GM19035 (cell line): ENCODE data around the gene HDAC4.
"Not testable (repeated sequence)": the region's sequence is repeated elsewhere in the genome, so short reads cannot be mapped to it uniquely, and the experiment has no call there.

ENCODE experiments used
- ATAC-seq: cut with Tn5 transposase; IDR thresholded peaks from one replicate; pipeline ENCODE4 v1.9.1; 2021; ENCODE audit not compliant: unreplicated experiment

The HDAC4 gene

DNA sequence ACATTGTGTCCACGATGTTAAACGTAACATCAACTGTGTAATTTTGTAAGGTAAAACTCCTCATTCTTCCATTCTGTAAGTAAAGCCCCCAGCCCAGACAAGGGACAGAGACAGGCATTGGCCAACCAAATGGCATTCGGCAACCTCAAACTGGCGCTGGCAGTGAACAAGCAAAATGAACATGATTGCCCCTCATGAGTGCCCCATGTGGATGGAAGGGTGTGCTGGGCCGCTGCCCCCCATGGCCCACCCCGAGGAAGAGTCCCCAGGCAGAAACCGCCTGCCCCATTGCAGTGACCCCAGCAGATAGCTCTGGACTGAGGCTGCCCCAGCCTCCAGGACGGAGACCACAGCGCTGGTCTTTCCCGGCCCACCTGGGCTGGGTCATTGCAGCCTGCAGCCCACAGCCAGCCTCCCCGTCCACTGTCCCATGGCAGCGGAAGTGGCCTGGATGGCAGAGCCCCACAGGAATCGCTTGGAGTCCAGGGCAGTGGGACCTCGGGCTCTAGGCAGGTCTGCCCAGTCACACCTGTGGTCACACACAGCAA is 220.2 kb downstream of the HDAC4 start:
- ATAC-seq = no peak

DNA sequence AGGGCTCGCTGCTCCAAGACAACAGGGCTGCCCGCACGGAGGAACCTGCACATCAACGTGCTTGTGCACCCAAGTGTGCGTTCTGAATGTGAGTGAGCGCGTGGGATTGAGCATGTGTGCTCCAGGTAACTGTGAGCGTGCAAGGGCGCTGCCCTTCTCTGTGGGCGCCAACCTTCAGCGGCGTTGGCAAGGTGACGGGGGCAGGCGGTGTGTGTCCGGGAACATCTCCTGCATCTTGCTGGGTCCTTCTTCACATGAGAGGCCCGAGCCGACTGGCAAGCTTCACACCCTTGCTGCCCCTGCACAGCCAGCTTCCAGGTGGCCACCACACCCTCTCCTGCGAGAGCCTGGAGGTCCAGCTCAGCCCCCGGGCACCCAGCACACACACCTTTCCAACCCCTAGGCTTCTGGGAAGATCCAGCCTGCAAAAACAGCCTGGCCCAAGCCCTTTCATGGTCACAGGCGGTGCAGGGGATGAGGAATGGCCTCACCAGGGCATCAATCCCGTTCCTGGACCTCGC is 220.9 kb downstream of the HDAC4 start:
- ATAC-seq = no peak

DNA sequence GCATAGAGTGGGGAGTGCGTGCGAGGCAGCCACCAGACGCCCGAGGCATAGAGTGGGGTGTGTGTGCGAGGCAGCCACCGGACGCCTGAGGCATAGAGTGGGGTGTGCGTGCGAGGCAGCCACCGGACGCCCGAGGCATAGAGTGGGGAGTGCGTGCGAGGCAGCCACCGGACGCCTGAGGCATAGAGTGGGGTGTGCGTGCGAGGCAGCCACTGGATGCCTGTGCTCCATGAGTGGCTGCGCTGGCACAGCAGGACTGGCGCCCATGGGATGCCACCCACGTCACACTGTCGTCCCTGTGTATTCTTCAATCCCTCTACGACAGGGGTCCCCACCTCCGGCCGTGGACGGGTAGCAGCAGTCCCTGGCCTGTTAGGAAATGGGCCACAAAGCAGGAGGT is 221.9 kb downstream of the HDAC4 start:
- no peak for ATAC-seq

DNA sequence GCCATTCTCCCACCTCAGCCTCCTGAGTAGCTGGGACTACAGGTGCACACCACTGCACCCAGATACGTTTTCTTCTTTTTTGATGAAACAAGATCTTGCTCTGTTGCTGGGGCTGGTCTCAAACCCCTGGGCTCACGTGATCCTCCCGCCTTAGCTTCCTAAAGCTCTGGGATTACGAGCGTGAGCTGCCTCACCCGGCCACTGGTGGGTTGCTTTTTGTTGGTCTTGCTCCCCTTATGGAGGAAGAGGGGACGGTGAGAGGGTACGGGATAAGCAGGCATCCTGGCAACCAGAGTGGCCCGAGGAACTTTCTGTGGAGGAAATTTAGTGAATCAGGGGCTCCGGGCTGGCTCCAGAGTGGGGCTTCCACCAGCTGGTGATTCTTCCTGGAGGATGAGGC is 222.3 kb downstream of the HDAC4 start:
- ATAC-seq = no peak

DNA sequence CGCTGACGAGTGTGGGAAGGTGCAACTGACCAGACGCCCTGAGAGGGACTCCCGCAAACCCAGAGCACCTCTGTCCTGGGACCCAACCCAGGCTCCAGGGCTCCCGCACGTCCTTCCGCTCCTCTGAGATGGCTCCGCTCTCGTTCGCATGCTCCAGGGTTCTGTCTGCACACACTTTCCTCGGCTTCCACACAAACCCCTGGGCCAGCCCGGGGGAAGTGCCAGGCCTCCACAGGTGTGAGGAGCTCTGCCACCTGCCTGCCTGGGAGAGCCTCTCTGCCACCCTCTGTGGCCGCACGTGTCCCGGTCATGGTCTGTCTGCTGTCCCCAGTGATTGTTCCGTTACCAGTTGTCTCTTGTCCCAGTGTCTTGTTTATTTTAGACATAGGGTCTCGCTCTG is 222.9 kb downstream of the HDAC4 start:
- no peak for ATAC-seq

DNA sequence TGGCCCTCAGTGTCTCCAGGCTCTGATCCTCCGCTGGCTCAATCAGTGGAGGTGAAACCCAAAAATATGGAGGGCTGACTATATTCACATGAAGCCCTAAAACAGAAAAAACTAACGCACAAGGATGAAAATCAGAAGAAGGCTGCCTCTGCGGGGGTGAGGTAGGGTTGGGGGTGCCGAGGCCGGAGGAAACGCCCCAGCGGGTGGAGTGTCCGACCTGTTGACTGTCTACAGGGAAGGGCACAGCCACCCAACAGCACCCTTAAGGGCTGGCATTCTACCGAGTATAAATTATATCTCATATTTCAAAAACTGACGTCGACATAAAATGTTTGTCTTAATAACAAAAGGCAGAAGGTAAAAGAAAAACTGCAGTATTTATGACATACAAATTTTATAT is 223.5 kb downstream of the HDAC4 start:
- no peak for ATAC-seq

DNA sequence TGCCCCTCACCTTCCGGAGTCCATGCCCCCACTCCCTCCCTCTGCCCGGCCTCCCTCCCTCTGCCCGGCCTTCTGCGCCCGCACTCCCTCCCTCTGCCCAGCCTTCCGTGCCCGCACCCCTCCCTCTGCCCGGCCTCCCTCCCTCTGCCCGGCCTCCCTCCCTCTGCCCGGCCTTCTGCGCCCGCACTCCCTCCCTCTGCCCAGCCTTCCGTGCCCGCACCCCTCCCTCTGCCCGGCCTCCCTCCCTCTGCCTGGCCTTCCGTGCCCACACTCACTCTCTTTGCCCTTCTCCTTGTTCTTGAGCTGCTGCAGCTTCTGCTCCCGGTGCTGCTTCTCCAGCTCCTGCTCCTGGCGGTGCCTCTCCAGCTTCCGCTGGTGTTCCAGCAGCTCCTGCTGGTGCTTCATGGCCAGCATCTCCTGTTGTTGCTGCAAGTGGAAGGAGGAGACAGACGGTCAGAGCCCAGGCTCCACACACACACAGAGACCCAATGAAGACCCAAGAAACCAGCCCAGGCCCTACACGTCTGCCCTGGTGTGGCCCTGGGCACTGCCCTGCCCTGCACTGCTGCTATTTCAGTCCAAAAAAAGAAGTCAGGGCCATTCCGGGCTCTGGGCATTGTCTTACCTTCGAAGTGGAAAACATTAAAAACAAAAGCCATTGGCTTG is 224.5 kb downstream of the HDAC4 start:
- not testable (repeated sequence) for ATAC-seq

DNA sequence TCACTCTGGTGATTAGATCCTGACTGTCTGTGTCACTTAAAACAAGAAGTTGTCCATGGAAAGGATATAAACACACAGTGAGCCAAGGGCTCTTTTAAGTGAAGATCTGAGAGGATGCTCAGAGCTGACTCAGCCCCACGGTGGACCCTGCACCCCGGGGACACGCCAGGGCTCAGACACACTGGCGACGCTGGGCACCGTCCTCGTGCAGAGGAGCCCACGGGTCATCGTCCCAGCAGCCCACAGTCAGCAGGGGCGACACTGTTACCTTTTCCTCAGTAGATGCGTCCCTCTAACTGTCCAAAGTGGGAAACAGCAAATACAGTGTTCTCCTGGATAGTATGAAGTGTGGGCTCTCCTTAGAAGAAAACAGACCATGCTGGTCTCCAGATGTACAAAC is 225.6 kb downstream of the HDAC4 start:
- no peak for ATAC-seq

DNA sequence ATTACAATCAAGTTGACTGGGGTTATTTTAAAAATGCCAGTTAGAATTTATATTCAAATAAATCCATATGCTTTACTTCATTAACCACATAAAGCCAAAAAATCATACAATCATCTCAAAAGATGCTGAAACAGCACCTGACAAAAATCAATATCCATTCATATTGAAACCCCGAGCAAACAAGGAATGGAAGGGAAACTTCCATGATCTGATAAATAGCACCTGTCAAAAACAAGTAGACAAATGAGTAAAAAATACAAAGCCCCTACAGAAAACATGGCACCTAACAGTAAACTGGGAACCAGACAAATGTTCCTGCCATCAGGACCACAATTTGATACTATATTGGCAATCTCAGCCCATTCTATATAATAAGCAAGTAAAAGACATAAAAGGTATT is 227.5 kb downstream of the HDAC4 start:
- ATAC-seq = no peak

DNA sequence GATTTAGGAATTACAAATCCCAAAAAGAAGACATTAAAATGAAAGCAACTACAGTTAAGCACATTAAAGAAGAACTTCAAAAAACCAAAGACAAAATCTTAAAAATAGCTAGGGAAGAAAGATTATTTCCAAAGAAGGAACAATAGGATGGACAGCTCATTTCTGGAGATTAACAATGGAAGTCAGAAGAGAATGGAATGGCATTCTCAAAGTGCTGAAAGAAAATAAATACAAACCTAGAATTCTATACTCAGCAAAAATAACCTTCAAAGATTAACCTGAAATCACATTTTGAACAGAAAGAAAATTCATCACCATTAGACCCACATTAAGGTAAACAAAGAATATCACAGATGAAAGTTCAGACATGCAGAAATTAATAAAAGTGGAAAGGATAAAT is 229.2 kb downstream of the HDAC4 start:
- no peak for ATAC-seq

DNA sequence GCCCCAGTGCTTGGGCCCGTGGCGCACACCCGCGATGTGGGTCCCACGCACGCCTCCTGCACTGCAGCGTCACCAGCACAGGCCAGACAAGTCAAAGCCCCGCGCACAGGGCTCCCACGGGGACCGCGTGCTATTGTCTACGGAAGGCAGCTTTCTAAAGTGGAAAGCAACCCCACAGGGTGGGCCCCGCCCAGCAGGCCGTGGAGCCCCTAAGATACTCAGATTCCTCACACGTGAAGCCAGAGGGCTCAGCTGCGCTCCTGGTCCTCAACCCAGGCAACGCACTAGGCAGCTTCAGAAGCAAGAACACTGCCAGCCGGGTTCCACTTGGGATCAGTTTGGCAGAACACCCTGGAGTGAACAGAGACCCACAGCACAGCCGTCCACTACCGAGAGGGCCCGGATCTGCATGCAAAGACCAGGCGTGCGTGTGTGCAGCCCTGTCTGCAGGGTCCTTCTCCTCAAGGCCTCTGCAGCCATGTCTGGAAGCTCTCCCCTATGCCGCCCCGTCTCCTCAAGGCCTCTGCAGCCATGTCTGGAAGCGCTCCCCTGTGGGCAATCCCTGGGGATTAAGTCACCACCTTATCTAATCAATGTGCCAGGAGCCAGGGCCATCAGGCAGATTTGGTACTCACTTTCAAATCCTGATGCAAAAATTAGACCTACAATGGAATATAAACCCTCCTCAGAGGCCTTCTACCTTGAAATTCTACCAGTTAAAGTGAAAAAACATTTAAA is 231.3 kb downstream of the HDAC4 start:
- no peak for ATAC-seq

DNA sequence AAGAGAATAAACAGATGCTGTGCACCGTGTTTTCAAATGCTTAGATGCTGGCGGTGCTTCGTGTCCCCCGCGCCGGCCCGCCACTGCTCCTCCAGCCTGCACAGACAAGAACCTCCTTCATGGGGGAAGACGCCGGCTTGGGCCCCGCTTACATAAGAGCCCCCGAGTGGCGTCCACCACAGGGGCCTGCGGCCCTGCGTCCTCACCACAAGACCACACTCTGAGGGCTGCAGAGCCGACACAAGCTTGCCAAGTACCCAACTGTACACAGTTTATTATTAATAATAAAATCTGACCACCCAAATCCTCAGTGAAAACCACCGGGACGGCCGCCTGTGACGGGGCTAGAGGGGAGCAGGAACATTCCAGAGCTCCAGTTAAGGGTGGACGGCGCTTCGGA is 232.2 kb downstream of the HDAC4 start:
- ATAC-seq = no peak

DNA sequence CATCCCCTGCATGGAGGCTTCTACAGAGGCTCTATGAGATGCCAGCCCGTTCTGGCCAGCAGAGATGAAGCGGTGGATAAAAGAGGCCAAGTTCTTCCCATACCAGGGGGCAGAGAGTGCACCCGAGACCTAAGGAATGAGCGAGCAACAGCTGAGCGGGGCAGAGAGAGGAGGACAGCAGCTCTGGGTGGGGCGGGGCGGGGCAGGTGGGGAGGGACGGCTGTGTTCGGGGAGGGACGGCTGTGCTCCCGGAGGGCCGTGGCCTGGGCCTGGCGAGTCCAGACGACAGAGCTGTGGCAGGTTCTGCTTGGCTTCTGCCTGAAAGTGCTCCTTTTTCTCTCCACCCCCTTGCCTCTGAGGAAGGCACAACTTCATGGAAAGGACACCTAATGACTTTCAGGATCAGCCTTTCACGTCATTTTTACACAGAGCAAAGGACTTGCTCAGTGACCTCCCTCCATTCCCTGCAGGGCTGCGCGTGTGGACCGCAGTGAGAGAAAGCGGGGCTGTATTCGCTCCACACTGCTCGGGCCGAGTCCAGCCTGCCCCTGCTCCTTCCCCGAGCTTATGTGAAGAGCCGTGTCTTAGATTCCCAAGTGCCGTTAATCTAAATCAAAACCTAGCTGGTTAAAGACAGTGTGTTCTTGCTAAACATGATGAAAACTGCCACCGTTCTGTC is 232.9 kb downstream of the HDAC4 start:
- ATAC-seq = no peak

DNA sequence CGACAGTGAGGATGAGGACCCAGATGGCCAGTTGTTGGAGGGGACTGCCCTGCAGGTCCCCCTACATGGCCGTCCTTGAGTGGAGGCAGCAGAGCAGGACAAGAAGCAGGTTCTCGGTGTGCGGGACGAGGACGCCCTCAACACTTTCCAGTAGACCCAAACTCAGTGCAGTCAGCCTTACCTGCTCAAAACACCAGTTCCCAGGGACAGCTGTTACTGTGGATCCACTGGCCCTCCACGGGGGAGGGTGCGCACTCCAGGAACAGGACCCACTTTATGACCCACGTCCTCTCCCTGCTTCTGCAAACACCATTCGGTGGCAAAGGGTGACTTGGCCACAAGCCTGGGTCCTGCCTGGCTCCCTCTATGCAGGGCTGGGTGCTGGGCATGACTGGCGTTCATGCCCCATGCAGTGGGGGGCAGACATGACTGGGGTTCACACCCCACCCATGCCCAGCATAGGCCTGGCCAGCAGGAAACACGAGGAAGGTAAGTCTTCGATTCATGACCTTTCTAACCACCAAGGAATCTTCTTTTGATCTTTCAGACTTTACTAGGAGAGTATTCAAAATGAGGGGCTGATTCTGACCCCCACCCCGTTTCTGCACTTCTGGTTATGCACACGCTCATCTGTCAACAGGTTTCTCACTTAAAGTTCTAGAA is 233.7 kb downstream of the HDAC4 start:
- no peak for ATAC-seq

DNA sequence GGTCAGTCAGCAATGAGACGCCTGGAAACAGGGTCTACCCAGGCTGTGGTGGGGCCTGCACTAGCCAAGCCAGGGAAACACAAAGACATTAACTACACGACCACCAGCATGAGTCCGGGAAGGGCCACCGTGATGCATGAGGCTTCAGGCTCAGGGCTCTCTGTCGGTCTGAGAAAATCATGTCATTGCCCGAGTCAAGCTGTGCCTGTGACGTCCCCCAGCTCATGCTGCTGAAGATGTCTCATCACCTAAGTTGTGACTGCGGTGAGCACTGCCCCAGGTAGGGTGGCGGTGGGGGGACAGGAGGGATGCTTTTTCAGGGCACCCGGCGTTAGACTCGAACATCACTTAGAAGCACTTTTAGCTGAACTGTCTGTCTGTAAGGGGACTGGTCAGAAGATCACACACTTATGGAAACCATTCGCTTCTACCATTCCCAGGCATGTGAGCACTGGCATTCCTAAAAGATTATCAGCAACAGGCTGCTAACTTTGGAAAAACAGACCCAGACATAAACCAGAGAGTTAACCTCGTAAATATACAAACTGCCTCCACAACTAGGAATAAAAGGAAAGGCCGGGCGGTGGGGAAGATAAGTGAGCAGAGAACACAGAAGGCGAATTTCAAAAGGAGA is 234.5 kb downstream of the HDAC4 start:
- no peak for ATAC-seq

DNA sequence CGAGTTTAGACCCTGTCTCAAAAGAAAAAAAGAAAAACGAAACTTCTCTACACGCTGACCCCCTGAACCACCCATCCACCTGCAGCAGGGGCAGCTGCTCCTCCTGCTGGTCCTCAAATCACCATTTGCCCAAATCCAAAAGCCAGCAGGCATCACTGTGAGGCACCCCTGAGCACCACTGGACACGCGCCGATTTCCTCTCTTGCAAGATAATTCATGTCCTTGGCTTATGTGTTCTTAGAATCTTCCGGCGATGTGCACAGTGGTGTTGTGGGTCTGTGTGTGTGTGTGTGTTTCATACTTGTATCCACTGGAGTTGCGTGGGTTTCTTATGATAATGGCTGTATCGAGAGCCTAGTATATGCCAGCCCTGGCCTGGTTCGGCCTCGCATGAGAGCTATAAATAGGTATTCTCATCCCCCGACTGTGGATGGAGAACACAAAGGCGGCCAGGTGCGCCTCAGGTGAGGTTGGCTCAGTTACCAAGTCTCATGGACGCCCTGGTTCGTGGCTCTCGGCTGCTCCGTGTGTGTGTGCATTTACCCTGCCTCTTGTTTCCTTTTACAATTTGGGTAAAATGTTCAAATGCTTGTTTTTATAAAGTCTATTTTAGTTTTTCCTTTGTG is 235.5 kb downstream of the HDAC4 start:
- ATAC-seq = no peak

DNA sequence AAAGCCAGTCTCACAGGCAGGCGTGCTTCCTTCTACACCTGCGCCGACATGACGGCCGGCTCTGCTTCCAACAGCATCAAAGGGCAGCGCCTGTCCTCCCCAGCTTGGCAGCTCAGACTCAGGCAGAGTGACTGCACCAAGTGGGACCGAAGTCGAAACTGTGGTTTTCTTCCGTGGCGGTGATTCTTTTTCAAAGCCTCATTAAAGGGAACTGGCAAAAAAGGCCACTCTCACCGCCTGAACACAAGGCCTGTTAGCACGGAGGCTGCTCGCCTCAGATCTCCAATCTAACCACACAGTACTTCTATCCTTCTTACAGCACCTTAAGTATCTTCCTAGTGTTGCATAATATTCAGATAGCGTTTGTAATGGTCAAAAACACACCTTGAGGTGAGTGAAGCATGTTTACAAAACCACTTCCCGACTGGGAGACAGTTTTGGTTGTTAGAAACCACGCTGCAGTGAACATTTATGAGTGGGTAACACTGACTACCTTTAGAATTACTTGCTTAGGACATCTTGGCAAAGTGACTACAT is 236.4 kb downstream of the HDAC4 start:
- no peak for ATAC-seq

DNA sequence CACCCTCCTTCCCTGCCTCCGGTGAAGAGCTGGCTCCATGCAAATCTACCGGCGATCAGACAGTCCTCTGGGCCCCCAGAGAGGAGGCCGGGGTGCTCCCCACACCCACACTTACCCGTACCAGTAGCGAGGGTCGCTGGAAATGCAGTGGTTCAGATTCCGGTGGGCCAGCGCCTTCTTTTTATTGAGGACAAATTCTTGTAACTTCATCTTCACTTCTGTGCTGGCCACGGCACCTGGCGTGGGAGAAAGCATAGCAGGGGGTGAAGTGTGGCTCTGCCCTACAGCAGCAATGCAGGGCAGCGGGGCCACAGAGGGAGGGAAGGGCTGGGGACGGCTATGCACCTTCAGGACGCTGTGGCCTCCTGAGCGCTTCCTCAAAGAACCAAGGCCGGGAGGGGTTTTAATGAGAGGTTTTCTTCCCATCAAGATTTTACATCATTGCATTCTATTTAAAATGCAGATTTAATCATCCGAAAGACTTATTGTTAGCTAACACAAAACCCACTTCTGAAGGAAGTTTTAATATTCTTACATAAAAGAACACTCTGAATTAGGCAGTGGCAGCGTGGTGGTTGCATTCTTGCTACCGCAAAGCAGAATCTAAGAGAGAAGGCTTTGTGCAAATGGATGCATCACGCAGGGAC is 237.0 kb downstream of the HDAC4 start:
- ATAC-seq = no peak

DNA sequence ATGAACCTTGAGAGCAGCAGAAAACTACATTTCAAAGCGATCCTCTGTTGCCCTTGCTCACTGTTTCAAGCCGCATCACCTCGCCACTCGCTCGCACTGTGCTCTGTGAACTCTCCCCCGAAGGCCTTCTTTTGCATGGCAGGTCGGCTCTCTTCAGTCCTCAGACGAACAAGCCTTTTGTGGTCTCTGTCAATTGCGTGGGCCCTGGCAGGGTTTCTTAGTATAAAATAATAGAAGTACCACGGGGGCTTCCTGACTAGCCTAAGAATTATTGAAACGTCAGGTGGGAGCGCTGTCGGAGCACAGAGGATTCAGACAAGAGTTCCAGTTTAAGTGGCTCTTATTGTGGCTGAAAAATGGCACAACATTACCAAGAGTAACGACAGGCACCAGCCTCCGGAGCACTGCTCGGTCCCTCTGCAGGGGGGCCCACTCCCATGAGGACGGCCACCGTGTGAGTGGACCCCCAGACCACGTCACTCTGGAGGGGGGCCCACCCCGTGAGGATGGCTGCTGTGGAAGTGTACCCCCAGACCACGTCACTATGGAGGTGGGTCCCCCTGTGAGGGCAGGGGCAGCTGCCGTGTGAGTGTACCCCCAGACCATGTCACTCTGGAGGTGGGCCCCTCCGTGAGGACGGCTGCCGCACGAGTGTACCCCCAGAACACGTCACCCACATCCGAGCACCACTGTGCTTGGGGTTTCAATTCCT is 237.7 kb downstream of the HDAC4 start:
- ATAC-seq = no peak
